Erythroblast (primary cell): ENCODE measurements around the gene TMIGD1.

Source experiments
- GATA1 ChIP-seq: IDR thresholded peaks from 2 replicates; pipeline ENCODE4 v1.6.1; 2011; ENCODE audit warnings: low read depth, mild to moderate bottlenecking, control low read depth, low read length, moderate library complexity
- POLR2A ChIP-seq: IDR thresholded peaks from 2 replicates; pipeline ENCODE4 v1.6.1; 2011; ENCODE audit warnings: mild to moderate bottlenecking, low read length

DNA sequence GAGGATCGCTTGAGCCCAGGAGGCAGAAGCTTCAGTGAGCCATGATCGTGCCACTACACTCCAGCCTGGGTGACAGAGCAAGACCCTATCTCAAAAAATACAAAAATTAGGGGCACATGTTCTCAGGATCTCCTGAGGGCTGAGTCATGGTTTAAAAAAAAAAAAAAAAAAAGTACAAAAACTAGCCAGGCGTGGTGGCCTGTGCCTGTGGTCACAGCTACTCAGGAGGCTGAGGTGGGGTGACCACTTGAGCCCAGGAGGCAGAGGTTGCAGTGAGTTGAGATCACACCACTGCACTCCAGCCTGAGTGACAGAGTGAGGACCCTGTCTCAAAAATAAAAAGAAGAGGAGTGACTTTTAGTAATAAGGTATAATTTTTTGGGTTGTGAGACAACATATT, 59.0 kb downstream of the TMIGD1 start:
- TF ChIP-seq POLR2A (no peak), GATA1 (no peak)
